PC-9 (cell line): Measurements from ENCODE around the gene HS6ST3. TPM values are rescaled to one million over a fixed set of nuclear protein-coding genes. Genes with fewer than 3 reads are reported as not detected.

Source experiments
- BruUV-seq: library from RNA; stranded (reverse); fragments of 400-500 nt; replicated peaks from 2 replicates; lab custom pipeline; 2021; lab: Mats Ljungman, UMichigan
- CTCF ChIA-PET: fragments of 300-600 bp; sonication (Branson Sonifier 250); formaldehyde crosslinking; loops from one replicate; lab custom pipeline; 2022; ENCODE audit warnings: antibody characterized with exemption; lab: Charles Lee
- POLR2A ChIA-PET: fragments of 300-600 bp; sonication (Branson Sonifier 250); formaldehyde crosslinking; loops from one replicate; lab custom pipeline; 2022; ENCODE audit warnings: antibody characterized with exemption; ENCODE audit not compliant: unreplicated experiment; lab: Charles Lee
- DNase-seq, 2 experiments: peaks; one replicate each; pipeline versions ENCODE4 v3.0.0 to v3.0.0-alpha.2; 2015 to 2022; ENCODE audit warnings: mixed read lengths in 1 of 2
- H2AFZ ChIP-seq: fragments of 200-600 bp; sonication (generic); 2 replicates; pipeline ENCODE4 v1.8.1; 2017; ENCODE audit warnings: antibody characterized with exemption
- H3F3A ChIP-seq: fragments of 200-600 bp; sonication (generic); 2 replicates; pipeline ENCODE4 v1.8.1; 2017; ENCODE audit warnings: antibody characterized with exemption, mild to moderate bottlenecking, low read depth; ENCODE audit not compliant: insufficient read depth
- H3K27ac ChIP-seq: fragments of 200-600 bp; sonication (generic); 2 replicates; pipeline ENCODE4 v1.6.1; 2016; ENCODE audit warnings: mixed run types
- H3K27me3 ChIP-seq: fragments of 200-600 bp; sonication (generic); 2 replicates; pipeline ENCODE4 v1.6.1; 2016; ENCODE audit warnings: low read depth, mixed run types; ENCODE audit not compliant: insufficient read depth
- H3K36me3 ChIP-seq: fragments of 200-600 bp; sonication (generic); 2 replicates; pipeline ENCODE4 v1.6.1; 2016; ENCODE audit warnings: low read depth, mixed run types
- H3K4me1 ChIP-seq: fragments of 200-600 bp; sonication (generic); replicated peaks from 2 replicates; pipeline ENCODE4 v1.6.1; 2016; ENCODE audit warnings: mixed run types; ENCODE audit not compliant: insufficient read depth
- H3K4me2 ChIP-seq: fragments of 200-600 bp; sonication (generic); 2 replicates; pipeline ENCODE4 v1.6.1; 2017; ENCODE audit warnings: mixed run types
- H3K4me3 ChIP-seq: fragments of 200-600 bp; sonication (generic); 2 replicates; pipeline ENCODE4 v1.6.1; 2016; ENCODE audit warnings: mixed run types
- H3K79me2 ChIP-seq: fragments of 200-600 bp; sonication (generic); 2 replicates; pipeline ENCODE4 v1.6.1; 2017; ENCODE audit warnings: low read depth, mixed run types
- H3K9me2 ChIP-seq: fragments of 200-600 bp; sonication (generic); 2 replicates; pipeline ENCODE4 v1.8.1; 2017; ENCODE audit warnings: mild to moderate bottlenecking; ENCODE audit not compliant: insufficient read depth
- H3K9me3 ChIP-seq: fragments of 200-600 bp; sonication (generic); 2 replicates; pipeline ENCODE4 v1.8.1; 2016; ENCODE audit warnings: low read depth; ENCODE audit not compliant: insufficient read depth
- H4K20me1 ChIP-seq: fragments of 200-600 bp; sonication (generic); 2 replicates; pipeline ENCODE4 v1.8.1; 2017; ENCODE audit not compliant: insufficient read depth
- CTCF ChIP-seq: fragments of 200-600 bp; sonication (generic); conservative IDR thresholded peaks from 2 replicates; pipeline ENCODE4 v1.6.1; 2017; ENCODE audit warnings: mixed run types, antibody characterized with exemption, mild to moderate bottlenecking, moderate library complexity
- EZH2 ChIP-seq: fragments of 200-600 bp; sonication (generic); IDR thresholded peaks from 2 replicates; pipeline ENCODE4 v1.8.0; 2017; ENCODE audit warnings: antibody characterized with exemption, low read depth
- intact Hi-C: fragments of 100-400 bp; cut with micrococcal nuclease; formaldehyde crosslinking; loops from one replicate; pipeline ENCODE4 v1.10.0; 2022; ENCODE audit not compliant: unreplicated experiment
- total RNA-seq: library from RNA; stranded (reverse); gene quantifications from 2 replicates; pipeline ENCODE4 v1.2.3, GENCODE V29; 2021

The HS6ST3 gene
- total RNA-seq, 1 experiment from 2014 or later = not detected

GRCh38 chr13:96822895-96823294, 733.0 kb downstream of the HS6ST3 start:
- no peak for DNase-seq
- Histone ChIP-seq H3K36me3 (no peaks in the 10 kb centered on the region), H3K27me3 (peaks cover 27% of the 10 kb centered on the region; the same call in 1 of the 2 replicates), H3K27ac (no peak overlapping the region), H3K9me3 (no peaks in the 10 kb centered on the region), H3K4me1 (no peaks in the 10 kb centered on the region), H3K9me2 (no peaks in the 10 kb centered on the region), H2AFZ (no peak overlapping the region), H3K79me2 (no peaks in the 10 kb centered on the region), H3F3A (no peaks in the 10 kb centered on the region), H3K4me3 (no peak overlapping the region), H3K4me2 (0 out of 2 replicates have a peak overlapping the region, but pooled peaks have one; percentile 23), H4K20me1 (no peaks in the 10 kb centered on the region)
- TF ChIP-seq EZH2 (no peak), CTCF (peak; percentile 45; the same call in 1 of the 2 replicates)
- POLR2A ChIA-PET = no interaction called here
- CTCF ChIA-PET = no interaction called here
- intact Hi-C loops = no loop called here
- no TSS peak for BruUV-seq

- H3K9me2 ChIP-seq = no peaks in the 10 kb centered on the region
- no TSS peak for BruUV-seq
- no peaks in the 10 kb centered on the region for H3F3A ChIP-seq
- no peak for DNase-seq
- H3K4me2 ChIP-seq = no peak overlapping the region
- H3K4me3 ChIP-seq = no peak overlapping the region
- no peak overlapping the region for H3K27ac ChIP-seq
- no peaks in the 10 kb centered on the region for H4K20me1 ChIP-seq
- no peak for TF ChIP-seq EZH2
- no peak for TF ChIP-seq CTCF
- ChIA-PET CTCF (no interaction called here), POLR2A (interaction anchor here (0.6 kb wide), 1 partner anchor 673 kb away, joined by 7 read pairs; no protein-coding TSS in a partner anchor)
- H3K4me1 ChIP-seq = no peaks in the 10 kb centered on the region
- no peaks in the 10 kb centered on the region for H3K9me3 ChIP-seq
- no peak overlapping the region for H2AFZ ChIP-seq
- no peaks in the 10 kb centered on the region for H3K79me2 ChIP-seq
- no peaks in the 10 kb centered on the region for H3K36me3 ChIP-seq
- peaks cover 27% of the 10 kb centered on the region; the same call in 1 of the 2 replicates for H3K27me3 ChIP-seq
- intact Hi-C loops = no loop called here
Measured at GRCh38 chr13:96824140-96824539, 734.2 kb downstream of the HS6ST3 start.

GRCh38 chr13:96825653-96826052, 735.7 kb downstream of the HS6ST3 start:
- no TSS peak for BruUV-seq
- no peaks in the 10 kb centered on the region for H3F3A ChIP-seq
- H3K36me3 ChIP-seq = no peaks in the 10 kb centered on the region
- no peaks in the 10 kb centered on the region for H3K9me3 ChIP-seq
- TF ChIP-seq EZH2 (no peak), CTCF (no peak)
- DNase-seq = no peak
- H3K79me2 ChIP-seq = no peaks in the 10 kb centered on the region
- H3K4me1 ChIP-seq = no peaks in the 10 kb centered on the region
- H3K9me2 ChIP-seq = no peaks in the 10 kb centered on the region
- H3K4me2 ChIP-seq = no peak overlapping the region
- POLR2A ChIA-PET = no interaction called here
- H3K27ac ChIP-seq = no peak overlapping the region
- H3K4me3 ChIP-seq = no peak overlapping the region
- no peaks in the 10 kb centered on the region for H4K20me1 ChIP-seq
- H3K27me3 ChIP-seq = peaks cover 27% of the 10 kb centered on the region; the same call in 1 of the 2 replicates
- intact Hi-C loops = no loop called here
- CTCF ChIA-PET = no interaction called here
- H2AFZ ChIP-seq = no peak overlapping the region
